ENCODE results near the gene IGHMBP2.

The IGHMBP2 gene

GRCh38 chr11:68938088-68938487, 34.4 kb downstream of the IGHMBP2 start:
- no peak for TF ChIP-seq ZNF785 (tag by site-specific recombination; IDR thresholded peaks at IDR 0.05)
- no peak for TF ChIP-seq HIC1 (tag by site-specific recombination; IDR thresholded peaks at IDR 0.05)
- TF ChIP-seq ZNF266 (tag by site-specific recombination; IDR thresholded peaks at IDR 0.05; ENCODE audit: low read depth) = no peak
- no peak for TF ChIP-seq ZNF404 (tag by site-specific recombination; IDR thresholded peaks at IDR 0.05)
- TF ChIP-seq ZNF221 (tag by site-specific recombination; IDR thresholded peaks at IDR 0.05; ENCODE audit: borderline replicate concordance) = no peak
- no peak for TF ChIP-seq MEIS1 (CRISPR knock-in tag; IDR thresholded peaks at IDR 0.05; ENCODE audit: borderline replicate concordance)
- TF ChIP-seq KLF7 (tag by site-specific recombination; IDR thresholded peaks at IDR 0.05; ENCODE audit: borderline replicate concordance) = no peak
- TF ChIP-seq ZNF24 (tag by site-specific recombination; IDR thresholded peaks at IDR 0.05) = no peak
- no peak for TF ChIP-seq ZNF449 (tag by site-specific recombination; IDR thresholded peaks at IDR 0.05)
- no peak for TF ChIP-seq KLF16 (tag by site-specific recombination; IDR thresholded peaks at IDR 0.05)
- TF ChIP-seq ZBTB11 (tag by site-specific recombination; conservative IDR thresholded peaks at IDR 0.05; ENCODE audit: low read depth) = no peak
- TF ChIP-seq BCL11A (tag by site-specific recombination; IDR thresholded peaks at IDR 0.05; ENCODE audit: low read depth) = no peak
- TF ChIP-seq PRDM10 (tag by site-specific recombination; IDR thresholded peaks at IDR 0.05) = no peak
- no peak for TF ChIP-seq ZNF654 (tag by site-specific recombination; IDR thresholded peaks at IDR 0.05; ENCODE audit: low read depth)
- no peak for TF ChIP-seq ZNF169 (tag by site-specific recombination; IDR thresholded peaks at IDR 0.05)
- TF ChIP-seq ZNF501 (tag by site-specific recombination; IDR thresholded peaks at IDR 0.05) = no peak
- no peak for TF ChIP-seq ZNF658 (tag by site-specific recombination; IDR thresholded peaks at IDR 0.05)
- no peak for TF ChIP-seq SP7 (tag by site-specific recombination; IDR thresholded peaks at IDR 0.05)
- Histone ChIP-seq H3K36me3 (ENCODE audit: control insufficient read depth in 2 of 2, insufficient read depth in 1 of 2, low read length in 2 of 2) (peaks cover 0 to 74% of the 10 kb centered on the region in 2 experiments; a peak in 1 of 3 replicates), H3K9me3 (ENCODE audit: control insufficient read depth, insufficient read depth, low read depth, low read length) (no peaks in the 10 kb centered on the region), H3K27ac (ENCODE audit: extremely low read depth, low read depth, low read length) (no peak overlapping the region), H3K4me3 (ENCODE audit: low read depth, low read length) (no peak overlapping the region), H3K4me1 (ENCODE audit: control insufficient read depth, insufficient read depth, low read length) (no peaks in the 10 kb centered on the region)
- ChIA-PET POLR2A (no interaction called here), CTCF (no interaction called here)
